Measurements from ENCODE around the gene SHROOM3.

SHROOM3 gene

GRCh38 chr4:76830964-76831703 lies 396.1 kb downstream of the SHROOM3 start:
- DNase-seq (ENCODE audit: low spot score), result peak; percentile 65

- DNase-seq (ENCODE audit: low spot score), result no peak
These were observed 396.8 kb downstream of the SHROOM3 start for GRCh38 chr4:76831711-76832373.
